ENCODE results near the gene HP. TPM values are rescaled to one million over a fixed set of nuclear protein-coding genes. Genes with fewer than 3 reads are reported as not detected.

The HP gene
- total RNA-seq, 2 donors from 2014 or later: 5.7 to 27.6 TPM

GRCh38 chr16:72022127-72022526, 32.2 kb upstream of the HP start:
- H3K36me3 ChIP-seq: no peaks in the 10 kb centered on the region

GRCh38 chr16:72023962-72024361, 30.3 kb upstream of the HP start:
- no peak overlapping the region for H3K4me3 ChIP-seq
- no peaks in the 10 kb centered on the region for H3K36me3 ChIP-seq
- DNase-seq: no peak
- no peaks in the 10 kb centered on the region for H3K27me3 ChIP-seq
- no peaks in the 10 kb centered on the region for H3K4me1 ChIP-seq
- intact Hi-C loops (cut with DNase I): no loop called here
- TF ChIP-seq CTCF (IDR thresholded peaks at IDR 0.05): no peak
- H3K9me3 ChIP-seq: no peaks in the 10 kb centered on the region
- H3K27ac ChIP-seq: no peak overlapping the region
- no peak overlapping the region for H3K9ac ChIP-seq (ENCODE audit: low read depth in 2 of 2, low read length in 2 of 2)

More at GRCh38 chr16:72022127-72022526, 32.2 kb upstream of the HP start:
- intact Hi-C loops (cut with DNase I): no loop called here
- no peak for DNase-seq
- Histone ChIP-seq H3K9me3 (no peaks in the 10 kb centered on the region), H3K4me1 (no peaks in the 10 kb centered on the region), H3K4me3 (no peak overlapping the region), H3K27me3 (no peaks in the 10 kb centered on the region), H3K9ac (ENCODE audit: low read depth in 2 of 2, low read length in 2 of 2) (no peak overlapping the region), H3K27ac (no peak overlapping the region)
- TF ChIP-seq CTCF (IDR thresholded peaks at IDR 0.05): no peak

- Histone ChIP-seq H3K27me3 (no peaks in the 10 kb centered on the region), H3K9me3 (no peaks in the 10 kb centered on the region), H3K4me3 (no peak overlapping the region), H3K9ac (ENCODE audit: low read depth in 2 of 2, low read length in 2 of 2) (no peak overlapping the region), H3K36me3 (no peaks in the 10 kb centered on the region), H3K4me1 (no peaks in the 10 kb centered on the region), H3K27ac (no peak overlapping the region)
- TF ChIP-seq CTCF (IDR thresholded peaks at IDR 0.05): no peak
- DNase-seq: no peak
- intact Hi-C loops (cut with DNase I): no loop called here
Observed at GRCh38 chr16:72024862-72025382, 29.4 kb upstream of the HP start.

- DNase-seq: no peak
- H3K27me3 ChIP-seq: no peaks in the 10 kb centered on the region
- H3K9ac ChIP-seq (ENCODE audit: low read depth in 2 of 2, low read length in 2 of 2): no peak overlapping the region
- intact Hi-C loops (cut with DNase I): no loop called here
- no peak overlapping the region for H3K27ac ChIP-seq
- no peak overlapping the region for H3K4me3 ChIP-seq
- H3K36me3 ChIP-seq: no peaks in the 10 kb centered on the region
- H3K9me3 ChIP-seq: no peaks in the 10 kb centered on the region
- no peak for TF ChIP-seq CTCF (IDR thresholded peaks at IDR 0.05)
- no peaks in the 10 kb centered on the region for H3K4me1 ChIP-seq
Observed at GRCh38 chr16:72025404-72026114, 28.7 kb upstream of the HP start.

GRCh38 chr16:72027669-72028378, 26.5 kb upstream of the HP start:
- H3K36me3 ChIP-seq: no peaks in the 10 kb centered on the region
- no peaks in the 10 kb centered on the region for H3K4me1 ChIP-seq
- no peak overlapping the region for H3K27ac ChIP-seq
- H3K9me3 ChIP-seq: no peaks in the 10 kb centered on the region
- H3K4me3 ChIP-seq: no peak overlapping the region
- no peak overlapping the region for H3K9ac ChIP-seq (ENCODE audit: low read depth in 2 of 2, low read length in 2 of 2)
- no peaks in the 10 kb centered on the region for H3K27me3 ChIP-seq
- TF ChIP-seq CTCF (IDR thresholded peaks at IDR 0.05): no peak
- no peak for DNase-seq
- intact Hi-C loops (cut with DNase I): no loop called here

Measured in colonic mucosa (tissue), 4 donors.